Loucy (cell line): ENCODE results near the gene FNDC1.

ENCODE experiments used
- H2AFZ ChIP-seq: fragments of 200-600 bp; sonication (generic); 2 replicates; pipeline ENCODE4 v1.6.0; 2016; ENCODE audit warnings: antibody characterized with exemption, mild to moderate bottlenecking, low read length, moderate library complexity
- H3F3A ChIP-seq: fragments of 200-600 bp; 2 replicates; pipeline ENCODE4 v1.6.0; 2016; ENCODE audit warnings: antibody characterized with exemption, low read depth, mild to moderate bottlenecking
- H3K27me3 ChIP-seq: fragments of 200-600 bp; sonication (generic); 2 replicates; pipeline ENCODE4 v1.6.1; 2014; ENCODE audit warnings: low read length, mild to moderate bottlenecking; ENCODE audit not compliant: insufficient read depth, poor library complexity, severe bottlenecking
- H3K36me3 ChIP-seq: fragments of 200-600 bp; sonication (generic); 2 replicates; pipeline ENCODE4 v1.6.1; 2016; ENCODE audit warnings: low read length; ENCODE audit not compliant: insufficient read depth
- H3K4me1 ChIP-seq: fragments of 200-600 bp; sonication (generic); 2 replicates; pipeline ENCODE4 v1.5.1; 2014; ENCODE audit warnings: low read length, mild to moderate bottlenecking; ENCODE audit not compliant: insufficient read depth, poor library complexity, severe bottlenecking
- H3K4me2 ChIP-seq: fragments of 200-600 bp; sonication (generic); 2 replicates; pipeline ENCODE4 v1.6.0; 2014; ENCODE audit warnings: antibody characterized with exemption, low read length, low read depth, mild to moderate bottlenecking; ENCODE audit not compliant: poor library complexity, severe bottlenecking
- H3K4me3 ChIP-seq: fragments of 200-600 bp; sonication (generic); 2 replicates; pipeline ENCODE4 v1.5.1; 2014; ENCODE audit warnings: low read length, mild to moderate bottlenecking, mixed read lengths; ENCODE audit not compliant: poor library complexity, severe bottlenecking
- H3K79me2 ChIP-seq: fragments of 200-600 bp; sonication (generic); 2 replicates; pipeline ENCODE4 v1.6.1; 2014; ENCODE audit warnings: low read length; ENCODE audit not compliant: insufficient read depth
- H3K9ac ChIP-seq: fragments of 200-600 bp; sonication (generic); 2 replicates; pipeline ENCODE4 v1.6.0; 2014; ENCODE audit warnings: mild to moderate bottlenecking, low read depth, low read length, moderate library complexity; ENCODE audit not compliant: poor library complexity, severe bottlenecking
- H3K9me2 ChIP-seq: fragments of 200-600 bp; sonication (generic); replicated peaks from 2 replicates; pipeline ENCODE4 v1.6.1; 2016; ENCODE audit warnings: low read depth, low read length, mixed read lengths
- H3K9me3 ChIP-seq: fragments of 200-600 bp; sonication (generic); 2 replicates; pipeline ENCODE4 v1.6.1; 2014; ENCODE audit warnings: mild to moderate bottlenecking, antibody characterized with exemption, low read length, low read depth; ENCODE audit not compliant: insufficient read depth
- H4K20me1 ChIP-seq: fragments of 200-600 bp; sonication (generic); 2 replicates; pipeline ENCODE4 v1.6.0; 2014; ENCODE audit warnings: antibody characterized with exemption, low read length, mild to moderate bottlenecking; ENCODE audit not compliant: insufficient read depth, poor library complexity, severe bottlenecking
- EZH2phosphoT487 ChIP-seq: fragments of 200-600 bp; IDR thresholded peaks from 2 replicates; pipeline ENCODE4 v1.6.1; 2018; ENCODE audit warnings: antibody characterized with exemption, mild to moderate bottlenecking, moderate library complexity, borderline replicate concordance
- TF ChIP-seq, protein P1 (sequence below): fragments of 200-600 bp; sonication (generic); conservative IDR thresholded peaks from 2 replicates; pipeline ENCODE4 v1.5.1; 2014; ENCODE audit warnings: mild to moderate bottlenecking, antibody characterized with exemption, low read length

FNDC1 gene

DNA sequence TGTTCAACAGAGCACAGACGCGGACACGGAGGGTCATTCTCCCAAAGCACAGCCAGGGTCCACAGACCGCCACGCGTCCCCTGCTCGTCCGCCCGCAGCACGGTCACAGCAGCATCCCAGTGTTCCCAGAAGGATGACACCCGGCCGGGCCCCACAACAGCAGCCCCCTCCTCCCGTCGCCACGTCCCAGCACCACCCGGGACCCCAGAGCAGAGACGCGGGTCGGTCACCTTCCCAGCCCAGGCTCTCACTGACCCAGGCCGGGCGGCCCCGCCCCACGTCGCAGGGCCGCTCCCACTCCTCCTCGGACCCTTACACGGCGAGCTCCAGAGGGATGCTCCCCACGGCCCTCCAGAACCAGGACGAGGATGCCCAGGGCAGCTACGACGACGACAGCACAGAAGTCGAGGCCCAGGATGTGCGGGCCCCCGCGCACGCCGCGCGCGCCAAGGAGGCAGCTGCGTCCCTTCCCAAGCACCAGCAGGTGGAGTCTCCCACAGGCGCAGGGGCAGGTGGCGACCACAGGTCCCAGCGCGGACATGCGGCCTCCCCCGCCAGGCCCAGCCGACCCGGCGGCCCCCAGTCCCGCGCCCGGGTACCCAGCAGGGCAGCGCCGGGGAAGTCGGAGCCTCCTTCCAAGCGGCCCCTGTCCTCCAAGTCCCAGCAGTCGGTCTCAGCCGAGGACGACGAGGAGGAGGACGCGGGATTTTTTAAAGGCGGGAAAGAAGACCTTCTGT, 64.3 kb downstream of the FNDC1 start:
- no peak overlapping the region for H3K4me2 ChIP-seq
- H3K4me1 ChIP-seq, result no peaks in the 10 kb centered on the region
- H3K27me3 ChIP-seq, result no peaks in the 10 kb centered on the region
- no peaks in the 10 kb centered on the region for H3K9me3 ChIP-seq
- no peak overlapping the region for H3K9ac ChIP-seq
- no peaks in the 10 kb centered on the region for H3F3A ChIP-seq
- H3K4me3 ChIP-seq, result no peak overlapping the region
- H2AFZ ChIP-seq, result no peak overlapping the region
- no peaks in the 10 kb centered on the region for H3K9me2 ChIP-seq
- H3K36me3 ChIP-seq, result no peaks in the 10 kb centered on the region
- no peak for TF ChIP-seq EZH2phosphoT487
- TF ChIP-seq, protein P1, sequence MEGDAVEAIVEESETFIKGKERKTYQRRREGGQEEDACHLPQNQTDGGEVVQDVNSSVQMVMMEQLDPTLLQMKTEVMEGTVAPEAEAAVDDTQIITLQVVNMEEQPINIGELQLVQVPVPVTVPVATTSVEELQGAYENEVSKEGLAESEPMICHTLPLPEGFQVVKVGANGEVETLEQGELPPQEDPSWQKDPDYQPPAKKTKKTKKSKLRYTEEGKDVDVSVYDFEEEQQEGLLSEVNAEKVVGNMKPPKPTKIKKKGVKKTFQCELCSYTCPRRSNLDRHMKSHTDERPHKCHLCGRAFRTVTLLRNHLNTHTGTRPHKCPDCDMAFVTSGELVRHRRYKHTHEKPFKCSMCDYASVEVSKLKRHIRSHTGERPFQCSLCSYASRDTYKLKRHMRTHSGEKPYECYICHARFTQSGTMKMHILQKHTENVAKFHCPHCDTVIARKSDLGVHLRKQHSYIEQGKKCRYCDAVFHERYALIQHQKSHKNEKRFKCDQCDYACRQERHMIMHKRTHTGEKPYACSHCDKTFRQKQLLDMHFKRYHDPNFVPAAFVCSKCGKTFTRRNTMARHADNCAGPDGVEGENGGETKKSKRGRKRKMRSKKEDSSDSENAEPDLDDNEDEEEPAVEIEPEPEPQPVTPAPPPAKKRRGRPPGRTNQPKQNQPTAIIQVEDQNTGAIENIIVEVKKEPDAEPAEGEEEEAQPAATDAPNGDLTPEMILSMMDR, result no peak
- H3K79me2 ChIP-seq, result no peaks in the 10 kb centered on the region
- no peaks in the 10 kb centered on the region for H4K20me1 ChIP-seq

DNA sequence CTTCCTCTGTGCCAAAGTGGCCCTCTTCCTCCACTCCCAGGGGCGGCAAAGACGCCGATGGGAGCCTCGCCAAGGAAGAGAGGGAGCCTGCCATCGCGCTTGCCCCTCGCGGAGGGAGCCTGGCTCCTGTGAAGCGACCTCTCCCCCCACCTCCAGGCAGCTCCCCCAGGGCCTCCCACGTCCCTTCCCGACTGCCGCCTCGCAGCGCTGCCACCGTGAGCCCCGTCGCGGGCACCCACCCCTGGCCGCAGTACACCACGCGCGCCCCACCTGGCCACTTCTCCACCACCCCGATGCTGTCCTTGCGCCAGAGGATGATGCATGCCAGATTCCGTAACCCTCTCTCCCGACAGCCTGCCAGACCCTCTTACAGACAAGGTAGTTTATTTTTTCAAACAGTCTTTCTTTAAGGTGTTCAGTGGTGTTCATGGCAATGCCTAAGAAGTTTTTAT, 64.9 kb downstream of the FNDC1 start:
- H3K4me3 ChIP-seq, result no peak overlapping the region
- no peaks in the 10 kb centered on the region for H3K27me3 ChIP-seq
- H2AFZ ChIP-seq, result no peak overlapping the region
- H3K79me2 ChIP-seq, result no peaks in the 10 kb centered on the region
- H3K9me2 ChIP-seq, result no peaks in the 10 kb centered on the region
- H3F3A ChIP-seq, result no peaks in the 10 kb centered on the region
- H3K4me2 ChIP-seq, result no peak overlapping the region
- no peak overlapping the region for H3K9ac ChIP-seq
- no peaks in the 10 kb centered on the region for H3K9me3 ChIP-seq
- H4K20me1 ChIP-seq, result no peaks in the 10 kb centered on the region
- TF ChIP-seq, protein P1, result no peak
- no peak for TF ChIP-seq EZH2phosphoT487
- H3K4me1 ChIP-seq, result no peaks in the 10 kb centered on the region
- no peaks in the 10 kb centered on the region for H3K36me3 ChIP-seq

DNA sequence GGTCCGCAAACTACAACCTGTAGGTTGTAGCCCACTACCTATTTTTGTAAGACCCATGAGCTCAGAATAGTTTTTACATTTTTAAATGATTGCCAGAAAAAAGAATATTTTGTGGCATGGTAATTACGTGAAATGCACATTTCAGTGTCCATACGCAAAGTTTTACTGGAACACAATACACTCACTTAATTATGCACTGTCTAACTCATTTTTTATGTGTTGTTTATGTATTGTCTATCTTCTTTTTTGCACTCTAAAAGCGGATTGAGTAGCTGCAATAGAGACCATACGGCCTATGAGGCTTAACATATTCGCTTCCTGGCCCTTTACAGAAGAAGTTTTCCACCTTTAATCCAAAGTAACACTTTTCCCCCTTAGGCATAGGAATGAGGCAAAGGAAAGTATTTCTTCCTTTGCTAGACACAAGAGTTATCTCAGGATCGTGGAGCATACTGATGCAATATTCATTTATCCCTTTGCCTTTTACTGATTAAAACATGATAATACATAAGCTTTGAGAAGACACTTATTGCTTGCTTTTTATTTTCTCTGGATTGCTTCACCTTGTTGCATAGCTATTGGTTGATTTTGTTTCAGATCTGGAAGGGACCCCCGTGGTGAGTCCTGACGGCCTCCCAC, 69.8 kb downstream of the FNDC1 start:
- no peaks in the 10 kb centered on the region for H3K9me3 ChIP-seq
- no peaks in the 10 kb centered on the region for H3K79me2 ChIP-seq
- no peak overlapping the region for H2AFZ ChIP-seq
- no peaks in the 10 kb centered on the region for H3K36me3 ChIP-seq
- no peak overlapping the region for H3K4me3 ChIP-seq
- no peak overlapping the region for H3K4me2 ChIP-seq
- no peaks in the 10 kb centered on the region for H4K20me1 ChIP-seq
- H3F3A ChIP-seq, result no peaks in the 10 kb centered on the region
- H3K4me1 ChIP-seq, result no peaks in the 10 kb centered on the region
- TF ChIP-seq, protein P1, result no peak
- no peak for TF ChIP-seq EZH2phosphoT487
- H3K9ac ChIP-seq, result no peak overlapping the region
- H3K9me2 ChIP-seq, result no peaks in the 10 kb centered on the region
- no peaks in the 10 kb centered on the region for H3K27me3 ChIP-seq
